ENCODE data around the gene CAMSAP1.
A peak's percentile ranks its signal among the peaks of the same experiment; 100 is the strongest.

The CAMSAP1 gene

GRCh38 chr9:135928074-135928730 is 20.9 kb upstream of the CAMSAP1 start:
- in situ Hi-C loops (cut with HindIII; ENCODE audit: low sequenced_read_pairs), result no loop called here
- no peak for DNase-seq (ENCODE audit: low read depth, low spot score)
- H3K4me3 ChIP-seq (ENCODE audit: low read depth, low read length), result no peak overlapping the region
- TF ChIP-seq CTCF (IDR thresholded peaks at IDR 0.05; ENCODE audit: low read depth, low read length), result no peak

DNA sequence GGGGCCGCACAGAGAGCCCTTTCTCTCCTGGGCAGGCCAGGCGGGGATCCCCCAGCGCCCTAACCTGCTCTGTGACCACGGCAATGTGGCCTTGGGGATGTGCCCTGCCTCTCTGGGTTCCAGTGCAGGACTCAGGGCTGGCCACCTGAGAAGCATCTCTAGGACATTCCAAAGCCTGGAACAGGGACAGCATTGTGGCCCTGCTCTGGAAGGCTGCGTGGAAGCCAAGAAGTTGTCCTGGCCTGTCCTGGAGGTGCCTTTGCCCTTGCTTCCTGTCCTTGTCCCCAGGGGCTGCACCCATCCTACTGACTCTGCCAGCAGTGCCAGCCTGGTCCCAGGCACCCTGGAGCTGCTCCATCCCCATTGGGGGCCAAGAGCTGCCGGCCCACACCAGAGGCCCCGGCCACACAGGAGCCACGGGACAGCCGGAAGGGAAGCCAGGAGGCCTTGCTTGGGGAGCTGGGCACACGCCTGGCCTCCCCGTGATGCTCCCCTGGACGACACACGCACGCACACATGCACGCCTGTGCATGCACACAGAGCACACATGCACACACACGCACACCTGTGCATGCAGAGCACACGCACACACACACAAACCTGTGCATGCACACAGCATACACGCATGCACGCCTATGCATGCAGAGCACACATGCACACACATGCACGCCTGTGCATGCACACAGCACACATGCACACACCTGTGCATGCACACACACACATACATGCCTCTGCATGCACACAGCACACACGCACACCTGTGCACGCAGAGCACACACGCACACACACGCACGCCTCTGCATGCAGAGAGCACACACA is 20.1 kb upstream of the CAMSAP1 start:
- in situ Hi-C loops (cut with HindIII; ENCODE audit: low sequenced_read_pairs), result no loop called here
- TF ChIP-seq CTCF (IDR thresholded peaks at IDR 0.05; ENCODE audit: low read depth, low read length), result no peak
- H3K4me3 ChIP-seq (ENCODE audit: low read depth, low read length), result no peak overlapping the region
- no peak for DNase-seq (ENCODE audit: low read depth, low spot score)

GRCh38 chr9:135926402-135927194 is 19.3 kb upstream of the CAMSAP1 start:
- TF ChIP-seq CTCF (IDR thresholded peaks at IDR 0.05; ENCODE audit: low read depth, low read length), result no peak
- in situ Hi-C loops (cut with HindIII; ENCODE audit: low sequenced_read_pairs), result no loop called here
- no peak overlapping the region for H3K4me3 ChIP-seq (ENCODE audit: low read depth, low read length)
- DNase-seq (ENCODE audit: low read depth, low spot score), result peak; percentile 84

DNA sequence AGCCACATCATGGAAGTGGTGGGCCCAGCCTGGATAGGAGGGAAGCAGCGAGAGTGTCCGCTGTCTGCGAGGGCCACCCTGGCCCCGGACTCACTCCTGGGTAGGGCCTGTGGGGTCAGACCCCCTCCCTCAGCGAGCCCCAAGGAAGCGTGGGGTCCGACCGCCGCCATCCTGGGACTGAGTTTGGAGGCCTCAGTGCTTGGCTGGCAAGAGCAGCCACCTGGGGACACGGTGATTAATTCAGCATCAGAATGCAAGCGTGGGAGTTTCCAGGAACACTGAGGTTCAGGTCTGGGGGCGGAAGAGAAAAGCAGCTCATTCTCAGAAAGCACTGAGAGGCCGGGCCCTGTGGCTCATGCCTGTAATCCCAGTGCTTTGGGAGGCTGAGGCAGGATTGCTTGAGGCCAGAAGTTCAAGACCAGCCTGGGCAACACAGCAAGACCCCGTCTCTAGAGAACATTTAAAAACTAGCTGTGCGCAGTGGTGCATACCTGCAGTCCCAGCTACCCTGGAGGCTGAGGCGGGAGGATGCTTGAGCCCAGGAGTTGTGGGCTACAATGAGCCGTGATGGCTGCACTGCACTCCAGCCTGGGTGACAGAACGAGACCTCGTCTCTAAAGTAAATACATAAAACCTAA is 18.3 kb upstream of the CAMSAP1 start:
- no peak for DNase-seq (ENCODE audit: low read depth, low spot score)
- H3K4me3 ChIP-seq (ENCODE audit: low read depth, low read length), result no peak overlapping the region
- no peak for TF ChIP-seq CTCF (IDR thresholded peaks at IDR 0.05; ENCODE audit: low read depth, low read length)
- in situ Hi-C loops (cut with HindIII; ENCODE audit: low sequenced_read_pairs), result no loop called here

DNA sequence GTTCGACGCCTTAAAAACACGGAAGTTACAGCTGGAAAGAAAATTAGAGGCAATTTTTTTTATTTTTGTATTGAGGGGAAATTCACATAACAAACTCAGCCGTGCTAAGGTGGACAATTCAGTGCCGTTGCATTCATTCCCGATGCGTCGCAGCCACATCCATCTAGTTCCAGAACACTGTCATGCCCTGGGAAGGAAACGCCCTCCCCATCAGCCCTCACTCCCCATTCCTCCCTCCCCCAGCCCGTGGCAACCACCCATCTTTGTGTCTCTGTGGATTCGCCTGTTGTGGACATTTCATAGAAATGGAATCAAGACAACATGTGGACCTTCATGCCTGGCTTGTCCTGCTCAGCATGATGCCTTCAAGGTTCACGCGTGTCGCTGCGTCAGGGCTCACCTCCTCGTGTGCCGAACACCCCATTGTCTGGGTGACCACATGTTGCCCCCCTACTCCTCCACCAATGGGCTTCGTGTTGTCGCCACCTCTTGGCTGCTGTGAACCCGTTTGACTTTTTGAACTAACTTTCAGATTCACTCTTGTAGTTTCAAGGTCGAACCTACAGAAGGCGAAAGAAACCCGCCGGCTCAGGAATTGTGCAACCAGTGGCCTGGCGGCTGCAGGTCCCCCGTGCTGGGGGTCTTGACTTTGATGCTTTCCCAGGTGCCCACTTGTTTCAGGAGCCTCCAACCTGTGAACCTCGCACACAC is 17.4 kb upstream of the CAMSAP1 start:
- in situ Hi-C loops (cut with HindIII; ENCODE audit: low sequenced_read_pairs), result no loop called here
- TF ChIP-seq CTCF (IDR thresholded peaks at IDR 0.05; ENCODE audit: low read depth, low read length), result no peak
- no peak overlapping the region for H3K4me3 ChIP-seq (ENCODE audit: low read depth, low read length)
- no peak for DNase-seq (ENCODE audit: low read depth, low spot score)
